ENCODE measurements around the gene SLC7A8.

GRCh38 chr14:23117371-23118020 lies 66.0 kb downstream of the SLC7A8 start:
- no peak for TF ChIP-seq POLR2A (IDR thresholded peaks at IDR 0.05)
- TF ChIP-seq, protein P1, sequence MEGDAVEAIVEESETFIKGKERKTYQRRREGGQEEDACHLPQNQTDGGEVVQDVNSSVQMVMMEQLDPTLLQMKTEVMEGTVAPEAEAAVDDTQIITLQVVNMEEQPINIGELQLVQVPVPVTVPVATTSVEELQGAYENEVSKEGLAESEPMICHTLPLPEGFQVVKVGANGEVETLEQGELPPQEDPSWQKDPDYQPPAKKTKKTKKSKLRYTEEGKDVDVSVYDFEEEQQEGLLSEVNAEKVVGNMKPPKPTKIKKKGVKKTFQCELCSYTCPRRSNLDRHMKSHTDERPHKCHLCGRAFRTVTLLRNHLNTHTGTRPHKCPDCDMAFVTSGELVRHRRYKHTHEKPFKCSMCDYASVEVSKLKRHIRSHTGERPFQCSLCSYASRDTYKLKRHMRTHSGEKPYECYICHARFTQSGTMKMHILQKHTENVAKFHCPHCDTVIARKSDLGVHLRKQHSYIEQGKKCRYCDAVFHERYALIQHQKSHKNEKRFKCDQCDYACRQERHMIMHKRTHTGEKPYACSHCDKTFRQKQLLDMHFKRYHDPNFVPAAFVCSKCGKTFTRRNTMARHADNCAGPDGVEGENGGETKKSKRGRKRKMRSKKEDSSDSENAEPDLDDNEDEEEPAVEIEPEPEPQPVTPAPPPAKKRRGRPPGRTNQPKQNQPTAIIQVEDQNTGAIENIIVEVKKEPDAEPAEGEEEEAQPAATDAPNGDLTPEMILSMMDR (IDR thresholded peaks at IDR 0.05), result no peak

Data from heart left ventricle (tissue), 13 donors.